Measurements from ENCODE around the gene ADAMTS9.
A peak's percentile ranks its signal among the peaks of the same experiment; 100 is the strongest.

The ADAMTS9 gene

DNA sequence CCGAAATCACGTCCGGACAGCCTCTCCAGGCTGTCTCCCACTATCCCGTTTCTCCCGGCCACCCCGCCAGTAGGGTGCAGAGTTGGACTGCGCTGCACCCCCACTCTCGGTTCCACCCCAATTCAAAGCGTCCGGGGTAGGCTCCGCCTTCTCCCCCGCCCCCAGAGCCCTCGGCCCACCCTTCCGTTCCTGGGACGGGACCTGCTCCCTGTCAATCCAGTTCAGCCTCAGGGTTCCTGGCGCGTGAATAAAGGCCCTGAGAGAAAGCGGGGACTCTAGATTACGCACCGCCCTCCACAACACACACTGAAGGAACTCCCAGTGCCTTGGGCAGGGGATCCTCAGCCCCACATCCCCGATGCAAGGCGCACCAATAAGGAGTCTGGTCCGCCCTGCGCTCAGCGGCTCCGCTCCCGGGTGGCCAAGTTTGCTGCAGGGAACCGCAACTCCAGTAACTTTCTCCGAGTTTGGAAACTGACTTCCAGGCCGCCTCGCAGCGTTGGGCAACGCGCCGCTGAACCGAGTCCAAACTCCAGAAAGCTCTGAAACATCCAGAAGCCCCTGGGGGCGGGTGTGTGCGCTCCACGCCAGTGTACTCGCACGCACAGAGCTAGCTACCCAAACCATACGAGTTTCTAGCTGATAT lies 1.9 kb downstream of the ADAMTS9 start:
- no peaks in the 10 kb centered on the region for H3K9me3 ChIP-seq
- H3K4me1 ChIP-seq (ENCODE audit: control insufficient read depth in 1 of 2, insufficient read depth in 1 of 2, low read depth in 1 of 2, low read length in 1 of 2), result peaks cover 0 to 17% of the 10 kb centered on the region in 2 experiments
- H3K4me3 ChIP-seq (ENCODE audit: low read depth in 1 of 2, low read length in 1 of 2), result peak overlapping the region; percentile 26 to 46
- no peak overlapping the region for H3K27ac ChIP-seq
- peaks cover 88% of the 10 kb centered on the region for H3K27me3 ChIP-seq
- H3K36me3 ChIP-seq, result no peaks in the 10 kb centered on the region
- TF ChIP-seq, protein P1, sequence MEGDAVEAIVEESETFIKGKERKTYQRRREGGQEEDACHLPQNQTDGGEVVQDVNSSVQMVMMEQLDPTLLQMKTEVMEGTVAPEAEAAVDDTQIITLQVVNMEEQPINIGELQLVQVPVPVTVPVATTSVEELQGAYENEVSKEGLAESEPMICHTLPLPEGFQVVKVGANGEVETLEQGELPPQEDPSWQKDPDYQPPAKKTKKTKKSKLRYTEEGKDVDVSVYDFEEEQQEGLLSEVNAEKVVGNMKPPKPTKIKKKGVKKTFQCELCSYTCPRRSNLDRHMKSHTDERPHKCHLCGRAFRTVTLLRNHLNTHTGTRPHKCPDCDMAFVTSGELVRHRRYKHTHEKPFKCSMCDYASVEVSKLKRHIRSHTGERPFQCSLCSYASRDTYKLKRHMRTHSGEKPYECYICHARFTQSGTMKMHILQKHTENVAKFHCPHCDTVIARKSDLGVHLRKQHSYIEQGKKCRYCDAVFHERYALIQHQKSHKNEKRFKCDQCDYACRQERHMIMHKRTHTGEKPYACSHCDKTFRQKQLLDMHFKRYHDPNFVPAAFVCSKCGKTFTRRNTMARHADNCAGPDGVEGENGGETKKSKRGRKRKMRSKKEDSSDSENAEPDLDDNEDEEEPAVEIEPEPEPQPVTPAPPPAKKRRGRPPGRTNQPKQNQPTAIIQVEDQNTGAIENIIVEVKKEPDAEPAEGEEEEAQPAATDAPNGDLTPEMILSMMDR (IDR thresholded peaks at IDR 0.05), result no peak

DNA sequence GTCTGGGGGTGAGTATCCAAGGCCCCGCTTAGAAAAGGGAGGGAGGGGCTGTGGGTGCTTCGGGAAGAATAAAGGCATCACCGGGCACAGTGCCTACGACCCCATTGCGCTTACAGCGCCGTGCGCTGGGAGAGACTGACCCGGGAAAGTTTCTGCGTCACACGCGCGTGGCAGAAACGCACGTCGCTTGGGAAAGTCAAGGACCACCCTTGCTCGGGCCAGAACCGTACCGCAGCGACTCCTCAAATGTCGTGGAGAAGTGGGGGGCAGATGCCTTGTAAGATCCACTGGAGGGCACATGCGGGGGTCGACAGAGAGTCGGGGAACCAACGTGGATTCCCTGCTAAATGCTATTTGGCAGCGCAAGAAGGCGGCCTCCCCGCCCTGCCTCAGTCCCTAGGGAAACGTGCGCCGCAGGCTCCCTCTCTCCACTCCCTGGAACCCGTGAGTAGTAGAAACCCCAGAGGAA lies 2.4 kb downstream of the ADAMTS9 start:
- Histone ChIP-seq H3K9me3 (no peaks in the 10 kb centered on the region), H3K4me1 (ENCODE audit: control insufficient read depth in 1 of 2, insufficient read depth in 1 of 2, low read depth in 1 of 2, low read length in 1 of 2) (peaks cover 0 to 17% of the 10 kb centered on the region in 2 experiments), H3K27me3 (peaks cover 82% of the 10 kb centered on the region), H3K27ac (no peak overlapping the region), H3K36me3 (no peaks in the 10 kb centered on the region), H3K4me3 (ENCODE audit: low read depth in 1 of 2, low read length in 1 of 2) (peak overlapping the region; percentile 26 to 46)
- TF ChIP-seq, protein P1 (IDR thresholded peaks at IDR 0.05), result no peak

DNA sequence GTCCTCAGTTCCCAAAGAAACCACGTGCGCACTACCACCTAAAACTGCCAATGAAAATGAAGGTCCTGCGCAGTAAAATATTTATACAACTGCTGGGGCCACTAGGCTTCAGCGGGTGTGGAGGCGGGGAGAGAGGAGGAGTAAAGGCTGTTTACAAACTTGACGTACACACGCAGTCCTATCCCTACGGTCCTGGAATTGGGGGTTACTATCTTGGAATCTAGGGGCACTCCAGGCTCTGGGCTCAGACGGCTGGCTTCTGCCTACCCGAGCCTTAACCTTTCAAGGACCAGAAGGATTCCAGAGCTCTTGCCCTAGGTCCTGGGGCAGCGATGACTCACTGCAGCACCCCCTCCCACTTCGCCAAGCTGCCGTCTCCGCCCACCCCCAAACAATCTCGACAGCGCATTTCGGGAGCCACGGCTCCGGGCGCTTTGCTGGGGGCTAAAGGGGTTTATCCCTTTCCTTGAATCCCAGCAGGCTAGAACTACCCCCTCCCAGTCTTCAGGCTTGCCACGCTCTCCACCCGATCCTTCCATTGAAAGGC lies 3.0 kb downstream of the ADAMTS9 start:
- no peak overlapping the region for H3K4me3 ChIP-seq (ENCODE audit: low read depth in 1 of 2, low read length in 1 of 2)
- H3K9me3 ChIP-seq, result no peaks in the 10 kb centered on the region
- H3K27ac ChIP-seq, result no peak overlapping the region
- H3K4me1 ChIP-seq (ENCODE audit: control insufficient read depth in 1 of 2, insufficient read depth in 1 of 2, low read depth in 1 of 2, low read length in 1 of 2), result peaks cover 0 to 17% of the 10 kb centered on the region in 2 experiments
- TF ChIP-seq, protein P1 (IDR thresholded peaks at IDR 0.05), result no peak
- no peaks in the 10 kb centered on the region for H3K36me3 ChIP-seq
- peaks cover 77% of the 10 kb centered on the region for H3K27me3 ChIP-seq

DNA sequence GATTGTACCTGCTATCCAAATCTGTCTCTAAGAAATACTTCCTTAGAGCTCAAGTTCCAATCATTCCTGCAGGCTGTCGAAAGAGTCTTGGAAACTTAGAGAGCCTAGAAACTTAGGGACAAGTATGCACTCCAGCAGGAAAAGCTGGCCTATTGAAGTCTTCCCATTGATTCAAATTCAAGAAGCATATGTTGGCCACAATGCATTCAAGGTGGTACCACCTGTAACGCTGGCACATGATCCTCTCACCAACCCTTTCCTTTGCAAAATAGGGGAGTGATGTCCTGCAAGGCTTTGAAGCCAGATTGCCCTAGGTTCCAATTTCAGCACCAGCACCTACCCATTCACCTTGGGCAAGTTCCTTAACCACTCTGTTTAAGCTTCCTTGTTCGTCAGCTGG lies 6.0 kb downstream of the ADAMTS9 start:
- Histone ChIP-seq H3K36me3 (no peaks in the 10 kb centered on the region), H3K27ac (no peak overlapping the region), H3K4me3 (ENCODE audit: low read depth in 1 of 2, low read length in 1 of 2) (no peak overlapping the region), H3K4me1 (ENCODE audit: control insufficient read depth in 1 of 2, insufficient read depth in 1 of 2, low read depth in 1 of 2, low read length in 1 of 2) (peaks cover 0 to 7% of the 10 kb centered on the region in 2 experiments), H3K9me3 (no peaks in the 10 kb centered on the region), H3K27me3 (peaks cover 47% of the 10 kb centered on the region)
- TF ChIP-seq, protein P1 (IDR thresholded peaks at IDR 0.05), result no peak

DNA sequence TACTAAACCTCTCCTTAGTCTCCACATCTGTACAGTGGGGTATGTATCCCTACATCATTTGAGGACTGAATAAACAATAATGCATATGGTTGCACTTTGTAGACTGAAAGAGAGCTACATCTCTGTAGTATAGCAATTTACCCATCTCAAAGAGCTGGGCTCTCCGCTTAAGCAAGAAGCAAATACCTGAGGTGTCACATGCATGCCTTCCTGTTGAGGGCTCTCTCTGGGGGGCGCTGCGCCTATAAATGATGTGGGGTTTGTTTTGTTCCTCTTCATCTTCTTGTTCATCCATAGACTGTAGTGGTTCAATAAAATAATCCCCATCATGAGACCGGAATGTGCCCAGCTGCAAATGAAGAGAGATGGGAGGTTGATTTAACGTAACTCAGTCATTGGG lies 6.8 kb downstream of the ADAMTS9 start:
- H3K4me3 ChIP-seq (ENCODE audit: low read depth in 1 of 2, low read length in 1 of 2), result no peak overlapping the region

More for the DNA sequence above, 6.8 kb downstream of the ADAMTS9 start:
- Histone ChIP-seq H3K9me3 (no peaks in the 10 kb centered on the region), H3K36me3 (no peaks in the 10 kb centered on the region), H3K27ac (no peak overlapping the region), H3K4me1 (ENCODE audit: control insufficient read depth in 1 of 2, insufficient read depth in 1 of 2, low read depth in 1 of 2, low read length in 1 of 2) (peaks cover 0 to under 1% of the 10 kb centered on the region in 2 experiments), H3K27me3 (peaks cover 39% of the 10 kb centered on the region)
- TF ChIP-seq, protein P1 (IDR thresholded peaks at IDR 0.05), result no peak
